Breast epithelium (tissue), 4 donors: Measurements from ENCODE around the gene ACR. TPM values are rescaled to one million over a fixed set of nuclear protein-coding genes. Genes with fewer than 3 reads are reported as not detected.
"Not testable (repeated sequence)": the region's sequence is repeated elsewhere in the genome, so short reads cannot be mapped to it uniquely, and the experiment has no call there.

Experiments used
- DNase-seq, 2 donors: peaks; one replicate each; pipeline ENCODE4 v3.0.0-alpha.2; 2019; ENCODE audit warnings: low spot score in 2 of 2
- H3K27ac ChIP-seq, 2 donors: fragments of 200-600 bp; sonication (generic) in 1 of 2; one replicate each; pipeline ENCODE4 v1.5.1; 2016 to 2019; ENCODE audit warnings: mild to moderate bottlenecking in 1 of 2
- H3K27me3 ChIP-seq, 2 donors: fragments of 200-600 bp; sonication (generic) in 1 of 2; one replicate each; pipeline versions ENCODE4 v1.5.1 to v1.6.0; 2017 to 2019; ENCODE audit warnings: control low read depth in 1 of 2, mild to moderate bottlenecking in 1 of 2
- H3K36me3 ChIP-seq: fragments of 200-600 bp; one replicate; pipeline ENCODE4 v1.5.1; 2019
- H3K4me1 ChIP-seq, 2 donors: fragments of 200-600 bp; sonication (generic); one replicate each; pipeline ENCODE4 v1.5.1; 2016 to 2019; ENCODE audit warnings: control low read depth in 1 of 2
- H3K4me3 ChIP-seq, 3 donors: fragments of 200-600 bp; sonication (generic); 1 replicate in 2 of 3; 2 replicates in 1 of 3; pipeline ENCODE4 v1.5.1; 2016 to 2019; ENCODE audit warnings: mild to moderate bottlenecking in 3 of 3, moderate library complexity in 2 of 3
- H3K9me3 ChIP-seq, 2 donors: fragments of 200-600 bp; sonication (generic) in 1 of 2; one replicate each; pipeline ENCODE4 v1.5.1; 2016 to 2019; ENCODE audit warnings: control low read depth in 1 of 2
- POLR2AphosphoS5 ChIP-seq, 3 donors: sonication (generic); formaldehyde crosslinking; IDR thresholded peaks; one replicate each; pipeline ENCODE4 v1.6.1; 2017; ENCODE audit warnings: antibody characterized with exemption in 3 of 3
- intact Hi-C: fragments of 100-400 bp; cut with DNase I; formaldehyde crosslinking; loops from one replicate; pipeline ENCODE4 v1.15.1; 2023; ENCODE audit warnings: low total_unique reads
- total RNA-seq, 3 donors: library from RNA; depleted of rRNA; stranded (reverse); fragments of >200 nt; gene quantifications; one replicate each; pipeline ENCODE4 v1.1.0, GENCODE V29; 2016
- TF ChIP-seq, protein P1 (sequence below), 3 donors: fragments of 450-650 bp; IDR thresholded peaks; one replicate each; pipeline ENCODE4 v1.5.1; 2016 to 2017; ENCODE audit warnings: antibody characterized with exemption in 3 of 3, mild to moderate bottlenecking in 3 of 3, moderate library complexity in 3 of 3

ACR gene
- total RNA-seq, 3 donors from 2014 or later = 0.44 to 0.80 TPM; not detected in 1

DNA sequence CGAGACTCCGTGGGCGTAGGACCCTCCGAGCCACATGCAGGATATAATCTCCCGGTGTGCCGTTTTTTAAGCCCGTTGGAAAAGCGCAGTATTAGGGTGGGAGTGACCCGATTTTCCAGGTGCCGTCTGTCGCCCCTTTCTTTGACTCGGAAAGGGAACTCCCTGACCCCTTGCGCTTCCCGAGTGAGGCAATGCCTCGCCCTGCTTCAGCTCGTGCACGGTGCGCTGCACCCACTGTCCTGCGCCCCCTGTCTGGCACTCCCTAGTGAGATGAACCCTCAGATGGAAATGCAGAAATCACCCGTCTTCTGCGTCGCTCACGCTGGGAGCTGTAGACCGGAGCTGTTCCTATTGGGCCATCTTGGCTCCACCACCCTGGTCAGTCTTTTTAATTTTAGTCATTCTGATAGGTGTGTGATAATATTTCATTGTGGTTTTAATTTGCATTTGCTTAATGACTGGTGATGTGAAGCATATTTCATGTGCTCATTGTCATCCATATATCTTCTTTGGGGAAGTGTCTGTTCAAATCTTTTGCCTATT is 19.0 kb downstream of the ACR start:
- DNase-seq, H3K9me3 ChIP-seq, H3K4me1 ChIP-seq, intact Hi-C loops, H3K36me3 ChIP-seq, H3K27me3 ChIP-seq: not testable (repeated sequence)
- peak overlapping the region; percentile 48 to 78 (median 58) for H3K4me3 ChIP-seq
- H3K27ac ChIP-seq = peak overlapping the region in 1 of 2 donors; percentile 68
- peak in 2 of 3 donors; percentile 6 to 23 for TF ChIP-seq POLR2AphosphoS5 (IDR thresholded peaks at IDR 0.05)

GRCh38 chr22:50759597-50760341 is 21.8 kb downstream of the ACR start:
- H3K4me3 ChIP-seq, intact Hi-C loops, DNase-seq: not testable (repeated sequence)

DNA sequence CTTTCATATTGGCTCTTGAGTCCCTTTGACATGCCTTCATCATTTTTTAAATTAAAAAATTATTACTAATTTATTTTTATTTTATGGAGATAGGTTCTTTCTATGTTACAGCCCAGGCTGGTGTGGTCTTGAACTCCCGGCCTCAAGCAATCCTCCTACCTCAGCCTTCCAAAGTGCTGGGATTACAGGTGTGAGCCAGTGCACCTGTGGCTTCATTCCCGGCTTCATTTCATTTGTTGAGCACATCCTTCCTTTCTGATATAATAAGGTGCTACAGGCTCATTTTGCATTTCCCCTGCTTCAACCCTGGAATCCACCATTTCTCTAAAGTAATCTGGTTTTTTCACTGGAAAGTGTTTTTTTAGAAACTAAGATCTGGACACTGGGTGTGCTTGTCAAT is 23.8 kb downstream of the ACR start:
- H3K4me3 ChIP-seq, intact Hi-C loops, DNase-seq, H3K36me3 ChIP-seq, H3K27me3 ChIP-seq, H3K4me1 ChIP-seq, H3K27ac ChIP-seq, H3K9me3 ChIP-seq: not testable (repeated sequence)

More at GRCh38 chr22:50759597-50760341, 21.8 kb downstream of the ACR start:
- not testable (repeated sequence) for H3K9me3 ChIP-seq, H3K36me3 ChIP-seq, H3K27me3 ChIP-seq, H3K4me1 ChIP-seq, H3K27ac ChIP-seq

GRCh38 chr22:50764288-50764687 is 26.3 kb downstream of the ACR start:
- intact Hi-C loops, H3K27me3 ChIP-seq: not testable (repeated sequence)

GRCh38 chr22:50775132-50775531 is 37.1 kb downstream of the ACR start:
- intact Hi-C loops, H3K4me1 ChIP-seq, H3K36me3 ChIP-seq, H3K27ac ChIP-seq, H3K27me3 ChIP-seq, H3K9me3 ChIP-seq, H3K4me3 ChIP-seq: not testable (repeated sequence)
- TF ChIP-seq, protein P1, sequence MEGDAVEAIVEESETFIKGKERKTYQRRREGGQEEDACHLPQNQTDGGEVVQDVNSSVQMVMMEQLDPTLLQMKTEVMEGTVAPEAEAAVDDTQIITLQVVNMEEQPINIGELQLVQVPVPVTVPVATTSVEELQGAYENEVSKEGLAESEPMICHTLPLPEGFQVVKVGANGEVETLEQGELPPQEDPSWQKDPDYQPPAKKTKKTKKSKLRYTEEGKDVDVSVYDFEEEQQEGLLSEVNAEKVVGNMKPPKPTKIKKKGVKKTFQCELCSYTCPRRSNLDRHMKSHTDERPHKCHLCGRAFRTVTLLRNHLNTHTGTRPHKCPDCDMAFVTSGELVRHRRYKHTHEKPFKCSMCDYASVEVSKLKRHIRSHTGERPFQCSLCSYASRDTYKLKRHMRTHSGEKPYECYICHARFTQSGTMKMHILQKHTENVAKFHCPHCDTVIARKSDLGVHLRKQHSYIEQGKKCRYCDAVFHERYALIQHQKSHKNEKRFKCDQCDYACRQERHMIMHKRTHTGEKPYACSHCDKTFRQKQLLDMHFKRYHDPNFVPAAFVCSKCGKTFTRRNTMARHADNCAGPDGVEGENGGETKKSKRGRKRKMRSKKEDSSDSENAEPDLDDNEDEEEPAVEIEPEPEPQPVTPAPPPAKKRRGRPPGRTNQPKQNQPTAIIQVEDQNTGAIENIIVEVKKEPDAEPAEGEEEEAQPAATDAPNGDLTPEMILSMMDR (IDR thresholded peaks at IDR 0.05) = peak in 2 of 3 donors; percentile 40 to 41
- DNase-seq = peak in 1 of 2 donors; percentile 27

More at GRCh38 chr22:50764288-50764687, 26.3 kb downstream of the ACR start:
- not testable (repeated sequence) for H3K9me3 ChIP-seq, H3K36me3 ChIP-seq, H3K4me1 ChIP-seq, H3K4me3 ChIP-seq, DNase-seq, H3K27ac ChIP-seq

DNA sequence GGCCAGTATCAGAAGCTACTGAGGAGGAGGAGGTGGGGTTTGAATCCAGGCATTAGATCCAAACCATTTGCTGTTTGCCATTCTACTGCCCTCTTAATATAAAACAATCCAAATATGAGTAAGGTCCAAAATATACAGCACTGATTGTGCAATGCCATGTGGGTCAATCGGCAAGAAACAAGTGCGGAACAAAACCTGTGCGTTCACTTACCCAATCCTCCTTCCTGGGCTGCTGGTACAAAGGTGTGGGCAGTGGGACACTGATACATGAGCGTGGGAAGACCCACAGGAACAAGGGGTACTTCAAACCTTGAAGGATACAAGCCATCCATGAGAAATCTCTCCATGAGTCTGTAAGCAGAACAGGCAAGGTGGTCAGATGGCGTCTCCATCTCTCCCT is 39.6 kb downstream of the ACR start:
- H3K27ac ChIP-seq, H3K9me3 ChIP-seq, H3K4me3 ChIP-seq, H3K4me1 ChIP-seq, H3K36me3 ChIP-seq, DNase-seq, intact Hi-C loops, H3K27me3 ChIP-seq: not testable (repeated sequence)

DNA sequence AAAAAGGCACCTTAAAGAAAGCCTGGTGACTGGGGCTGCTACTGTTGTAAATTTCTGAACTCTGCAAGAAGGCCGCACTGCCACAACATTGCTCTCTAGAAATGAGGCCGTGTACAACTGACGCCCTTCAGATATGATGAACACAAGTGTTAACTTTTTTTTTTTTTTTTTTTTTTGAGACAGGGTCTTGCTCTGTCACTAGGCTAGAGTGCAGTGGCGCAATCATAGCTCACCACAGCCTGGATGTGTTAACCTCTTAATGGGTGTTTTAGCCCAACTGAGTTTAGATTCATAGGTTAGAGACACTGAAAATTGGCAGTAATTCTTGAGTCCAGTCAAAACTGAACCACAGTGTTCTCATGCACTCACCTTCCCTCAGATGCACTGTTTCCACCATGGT is 42.2 kb downstream of the ACR start:
- H3K27me3 ChIP-seq, H3K36me3 ChIP-seq, H3K9me3 ChIP-seq, H3K4me3 ChIP-seq, H3K4me1 ChIP-seq, H3K27ac ChIP-seq, intact Hi-C loops, DNase-seq: not testable (repeated sequence)

DNA sequence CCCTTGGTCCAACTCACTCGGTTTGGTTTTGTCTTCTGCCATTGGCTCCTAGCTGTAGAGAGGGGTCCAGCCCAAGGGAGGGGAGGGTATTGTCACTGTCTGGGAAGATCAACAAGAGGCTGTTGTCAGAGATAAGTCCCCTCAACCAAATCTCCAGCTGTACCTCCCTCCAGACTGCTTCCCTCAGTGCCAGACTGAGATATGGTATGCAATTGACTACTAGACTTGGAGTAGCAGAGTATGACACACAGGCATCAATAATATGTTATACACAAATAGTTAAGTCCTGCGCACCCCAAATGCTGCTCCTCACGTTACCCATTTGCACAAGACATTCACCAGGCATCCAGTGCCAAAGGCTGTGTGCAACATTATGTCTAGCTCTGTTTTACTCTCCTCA is 44.2 kb downstream of the ACR start:
- H3K4me3 ChIP-seq, H3K36me3 ChIP-seq, H3K27ac ChIP-seq, intact Hi-C loops, H3K27me3 ChIP-seq, DNase-seq, H3K9me3 ChIP-seq, H3K4me1 ChIP-seq: not testable (repeated sequence)
